Measurements from ENCODE around the gene CHAC1. TPM values are rescaled to one million over a fixed set of nuclear protein-coding genes. Genes with fewer than 3 reads are reported as not detected.
"Not testable (repeated sequence)": the region's sequence is repeated elsewhere in the genome, so short reads cannot be mapped to it uniquely, and the experiment has no call there.

The CHAC1 gene
- total RNA-seq, 1 donor from 2014 or later: 10.4 TPM

DNA sequence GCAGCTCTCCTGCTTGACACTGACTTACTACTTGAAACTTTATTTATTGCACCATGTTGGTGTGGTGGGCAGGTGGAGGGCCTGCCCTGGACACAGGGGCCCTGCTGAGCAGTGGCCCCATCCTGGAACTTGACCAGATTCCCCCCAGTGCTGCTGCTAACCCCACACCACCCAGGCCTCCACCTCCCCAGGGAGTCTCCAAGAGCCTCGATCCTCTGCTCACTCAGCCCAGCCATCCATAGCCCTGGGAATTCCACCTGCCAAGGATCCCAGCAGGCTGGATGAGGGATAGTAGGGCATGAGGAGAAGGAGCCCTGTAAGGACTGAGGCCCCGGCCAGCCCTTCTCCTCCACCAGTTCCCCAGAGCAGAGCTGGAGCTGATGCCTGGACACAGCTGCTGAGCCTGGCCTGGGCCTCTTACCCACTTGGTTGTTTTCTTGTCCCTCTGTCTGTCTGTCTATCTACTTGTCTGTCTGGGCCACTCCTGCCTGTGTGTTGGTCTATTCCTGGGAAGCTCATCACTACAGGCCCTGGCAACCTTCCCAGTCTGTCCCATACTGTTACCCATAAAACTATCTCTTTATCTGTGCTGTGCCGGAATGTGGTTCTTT is 2.8 kb downstream of the CHAC1 start:
- DNase-seq (ENCODE audit: low read depth): no peak

DNA sequence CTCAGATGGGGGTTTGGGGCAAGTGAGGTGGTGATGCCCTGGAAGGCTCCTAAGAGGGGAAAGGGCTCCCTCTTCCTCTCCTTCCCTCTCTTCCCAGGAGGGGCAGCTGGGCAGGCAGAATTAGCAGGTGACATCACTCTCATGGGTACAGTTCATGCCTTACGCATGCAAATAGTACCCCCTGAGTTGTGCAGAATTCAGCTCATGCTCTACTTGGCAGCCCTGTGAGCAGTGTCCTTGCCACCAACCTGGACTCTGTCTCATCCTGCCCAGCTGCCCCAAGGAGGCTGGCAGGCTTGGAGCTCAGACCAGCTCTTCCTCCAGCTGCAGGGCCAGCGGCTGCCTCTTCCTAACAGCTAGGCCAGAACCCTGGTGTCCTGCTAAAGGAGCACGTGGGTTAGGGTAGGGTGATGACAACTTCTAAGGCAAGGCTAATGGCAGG is 3.3 kb downstream of the CHAC1 start:
- peak; percentile 93 for DNase-seq (ENCODE audit: low read depth)

DNA sequence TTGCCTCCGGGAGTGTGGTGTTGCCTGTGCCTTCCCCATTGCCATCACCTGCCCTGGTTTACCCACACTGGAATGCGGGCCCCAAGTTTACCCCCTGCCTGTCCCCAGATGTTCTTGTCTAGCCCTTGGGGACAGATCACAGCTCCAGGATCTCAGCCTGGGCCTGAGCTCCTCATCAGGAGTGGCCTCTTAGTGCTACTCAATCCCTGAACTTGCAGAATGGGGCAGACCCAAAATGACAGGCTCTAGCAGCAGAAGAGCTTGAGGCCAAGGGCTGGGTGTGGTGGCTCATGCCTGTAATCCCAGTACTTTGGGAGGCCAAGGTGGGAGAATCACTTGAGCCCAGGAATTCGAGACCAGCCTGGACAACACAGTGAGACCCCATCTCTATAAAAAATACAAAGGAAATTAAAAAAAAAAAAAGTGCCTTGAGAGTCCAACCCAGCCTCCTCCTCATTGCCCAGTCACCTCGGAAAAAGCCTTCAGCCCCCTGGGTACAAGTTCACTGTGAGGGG is 3.8 kb downstream of the CHAC1 start:
- DNase-seq (ENCODE audit: low read depth): peak; percentile 34

DNA sequence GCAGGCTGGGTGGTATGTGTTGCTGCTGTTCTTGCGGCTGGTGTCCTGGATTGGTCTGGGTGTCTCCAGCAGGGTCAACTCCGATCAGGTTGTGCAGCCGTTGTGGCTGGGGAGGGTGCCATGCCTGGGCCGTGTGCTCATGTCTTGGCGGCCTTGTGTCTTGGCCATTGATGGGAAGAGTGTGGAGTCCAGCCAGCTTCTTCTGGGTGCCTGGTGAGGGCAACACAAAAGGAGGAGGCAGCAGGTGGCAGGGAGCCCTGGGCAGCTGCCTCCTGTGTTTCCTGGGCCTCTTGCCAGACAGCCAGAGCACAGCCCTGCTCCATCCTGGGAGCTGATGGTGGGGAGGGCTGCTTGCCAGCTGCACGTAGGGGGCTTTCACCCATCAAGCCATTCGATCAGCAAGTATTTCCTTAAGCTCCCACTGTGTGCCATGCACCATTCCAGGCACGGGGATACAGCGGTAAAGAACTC is 4.3 kb downstream of the CHAC1 start:
- DNase-seq (ENCODE audit: low read depth): peak; percentile 98

DNA sequence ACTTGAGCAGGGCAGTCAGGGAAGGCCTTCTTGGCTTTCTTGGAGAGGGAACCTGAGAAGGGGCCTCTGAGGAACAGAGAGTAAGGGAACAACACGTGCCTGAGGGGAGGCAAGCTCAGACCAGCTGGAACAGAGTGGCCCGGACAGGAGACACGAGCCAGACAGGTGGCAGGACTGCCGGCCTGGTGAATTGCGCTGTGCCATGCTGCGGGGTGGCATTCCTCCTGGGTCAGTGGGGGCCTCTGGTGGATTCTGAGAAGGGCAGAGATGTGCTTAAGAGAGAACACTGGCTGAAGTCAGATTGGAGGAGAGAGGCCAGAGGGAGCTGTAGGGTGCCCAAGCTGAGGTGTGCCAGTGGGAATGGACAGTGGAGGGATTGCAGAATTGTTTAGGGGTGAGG is 4.9 kb downstream of the CHAC1 start:
- DNase-seq (ENCODE audit: low read depth): peak; percentile 81

DNA sequence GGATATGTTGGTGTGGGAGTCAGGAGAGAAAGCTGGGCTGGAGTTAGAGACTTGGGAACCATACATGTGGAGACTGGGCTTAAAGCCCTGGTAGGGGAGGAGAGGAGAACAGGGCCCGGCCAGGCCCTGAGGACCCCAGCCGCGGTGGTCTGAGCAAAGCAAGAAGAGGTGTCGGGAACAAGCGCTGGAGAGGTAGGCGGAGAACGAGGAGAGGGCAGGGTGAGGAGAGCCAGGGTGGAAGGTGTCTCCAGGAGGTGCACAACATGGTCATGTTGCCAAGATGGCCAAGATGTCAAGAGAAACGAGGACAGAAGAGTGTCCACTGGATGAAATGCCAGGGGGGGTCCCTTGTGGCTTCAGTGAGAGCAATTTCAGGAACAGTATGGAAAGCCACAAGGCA is 5.5 kb downstream of the CHAC1 start:
- DNase-seq (ENCODE audit: low read depth): no peak

DNA sequence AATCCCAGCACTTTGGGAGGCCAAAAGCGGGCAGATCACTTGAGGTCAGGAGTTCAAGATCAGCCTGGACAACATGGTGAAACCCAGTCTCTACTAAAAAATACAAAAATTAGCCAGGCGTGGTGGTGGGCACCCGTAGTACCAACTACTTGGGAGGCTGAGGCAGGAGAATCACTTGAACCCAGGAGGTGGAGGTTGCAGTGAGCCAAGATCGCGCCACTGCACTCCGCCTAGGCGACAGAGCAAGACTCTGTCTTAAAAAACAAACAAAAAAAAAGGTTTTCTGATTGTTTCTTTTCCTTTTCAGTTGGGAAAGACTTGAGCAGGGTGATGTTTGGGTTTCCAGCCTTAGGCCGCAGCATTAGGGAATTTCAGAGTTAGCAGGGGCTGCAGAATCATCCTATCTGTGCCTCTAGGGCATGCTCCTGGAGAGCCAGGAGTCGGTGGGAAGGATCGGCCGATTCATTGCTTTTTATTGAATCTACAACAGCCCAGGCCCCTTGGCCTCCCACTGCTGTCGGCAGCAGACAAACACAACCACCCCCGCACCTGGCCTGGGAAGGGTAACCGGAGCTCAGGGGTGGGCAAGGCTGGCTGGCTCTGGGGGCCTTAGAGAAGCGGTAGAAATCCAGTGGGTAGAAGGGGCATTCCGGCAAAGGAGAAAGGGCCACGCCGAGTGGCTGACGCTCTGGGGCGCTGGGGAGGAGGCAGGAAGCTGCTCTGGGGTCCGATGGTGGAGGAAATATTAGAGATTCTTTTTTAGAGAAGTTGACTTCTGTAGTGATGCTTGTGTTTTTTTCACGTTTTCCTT is 6.3 kb downstream of the CHAC1 start:
- no peak for DNase-seq (ENCODE audit: low read depth)

DNA sequence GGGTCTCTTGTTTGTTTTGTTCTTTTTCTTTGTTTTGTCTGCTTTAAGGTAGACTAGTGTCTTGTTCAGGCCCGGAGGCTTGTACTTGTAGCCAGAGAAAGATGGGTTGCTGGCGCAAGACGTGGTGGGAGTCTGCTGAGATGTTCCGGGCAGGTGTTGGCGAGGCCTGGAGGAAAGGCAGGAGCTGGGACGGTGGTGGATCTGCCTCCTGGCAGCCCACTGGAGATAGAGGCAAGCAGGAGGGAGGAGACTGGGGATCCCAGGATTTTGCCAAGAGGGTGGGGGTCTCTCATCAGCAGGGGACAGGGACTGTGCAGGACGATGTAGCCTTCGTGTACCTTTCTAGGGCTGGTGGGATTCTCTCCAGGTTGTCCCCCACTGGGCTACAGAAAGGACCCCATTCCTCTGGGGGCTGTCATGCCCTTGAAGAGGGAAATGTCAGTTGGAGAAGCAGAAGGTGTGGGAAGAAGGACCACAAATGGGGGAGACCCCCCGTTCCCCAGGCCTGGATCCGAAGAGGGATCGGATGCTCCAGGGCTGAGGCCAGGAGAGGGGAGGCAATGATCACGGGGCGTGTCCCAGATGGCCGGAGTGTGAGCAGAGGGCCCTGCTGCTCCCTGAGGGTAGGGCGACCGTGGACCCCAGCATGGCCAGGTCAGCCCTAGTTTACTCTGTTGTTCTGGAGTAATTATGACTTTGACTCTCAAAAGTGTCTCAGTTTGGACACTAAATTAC is 7.0 kb downstream of the CHAC1 start:
- no peak for DNase-seq (ENCODE audit: low read depth)

DNA sequence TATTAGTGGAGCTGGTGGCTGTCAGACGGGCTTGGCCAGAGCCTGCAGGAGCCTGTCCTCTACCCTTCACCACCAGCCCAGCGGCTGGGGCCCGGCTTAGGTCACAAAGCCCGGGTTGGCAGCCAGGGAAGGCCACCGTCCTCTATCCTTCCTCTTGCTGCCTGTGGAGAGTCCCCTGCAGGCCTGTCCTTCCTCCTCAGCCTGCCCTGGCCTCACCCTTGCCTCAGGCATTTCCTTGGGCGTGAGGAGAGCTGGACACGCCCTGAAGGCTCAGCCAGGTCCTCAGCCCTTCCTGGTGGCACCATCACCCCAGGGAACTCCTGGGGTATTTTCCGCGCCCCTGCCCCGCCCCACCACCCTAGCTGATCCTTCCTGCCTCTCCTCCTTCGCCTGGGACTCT is 7.7 kb downstream of the CHAC1 start:
- no peak for DNase-seq (ENCODE audit: low read depth)

DNA sequence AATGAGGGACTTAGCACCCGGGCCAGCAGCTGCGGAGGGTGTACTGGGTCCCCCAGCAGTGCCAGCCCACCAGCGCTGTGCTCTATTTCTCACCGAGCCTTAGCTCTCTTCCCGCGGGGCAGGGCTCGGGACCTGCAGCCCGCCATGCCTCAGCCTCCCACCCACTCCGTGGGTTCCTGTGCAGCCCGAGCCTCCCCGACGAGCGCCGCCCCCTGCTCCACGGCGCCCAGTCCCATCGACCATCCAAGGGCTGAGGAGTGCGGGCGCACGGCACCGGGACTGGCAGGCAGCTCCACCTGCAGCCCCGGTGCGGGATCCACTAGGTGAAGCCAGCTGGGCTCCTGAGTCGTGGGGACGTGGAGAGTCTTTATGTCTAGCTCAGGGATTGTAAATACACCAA is 8.5 kb downstream of the CHAC1 start:
- DNase-seq (ENCODE audit: low read depth): not testable (repeated sequence)

DNA sequence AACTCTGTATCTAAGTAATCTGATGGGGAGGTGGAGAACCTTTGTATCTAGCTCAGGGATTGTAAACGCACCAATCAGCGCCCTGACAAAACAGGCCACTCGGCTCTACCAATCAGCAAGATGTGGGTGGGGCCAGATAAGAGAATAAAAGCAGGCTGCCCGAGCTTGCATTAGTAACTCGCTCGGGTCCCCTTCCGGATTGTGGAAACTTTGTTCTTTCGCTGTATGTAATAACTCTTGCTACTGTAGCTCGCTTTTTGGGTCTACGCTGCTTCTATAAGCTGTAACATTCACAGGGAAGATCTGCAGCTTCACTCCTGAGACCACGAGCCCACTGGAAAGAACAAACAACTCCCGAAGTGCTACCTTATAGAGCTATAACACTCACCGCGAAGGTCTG is 9.0 kb downstream of the CHAC1 start:
- DNase-seq (ENCODE audit: low read depth): not testable (repeated sequence)

DNA sequence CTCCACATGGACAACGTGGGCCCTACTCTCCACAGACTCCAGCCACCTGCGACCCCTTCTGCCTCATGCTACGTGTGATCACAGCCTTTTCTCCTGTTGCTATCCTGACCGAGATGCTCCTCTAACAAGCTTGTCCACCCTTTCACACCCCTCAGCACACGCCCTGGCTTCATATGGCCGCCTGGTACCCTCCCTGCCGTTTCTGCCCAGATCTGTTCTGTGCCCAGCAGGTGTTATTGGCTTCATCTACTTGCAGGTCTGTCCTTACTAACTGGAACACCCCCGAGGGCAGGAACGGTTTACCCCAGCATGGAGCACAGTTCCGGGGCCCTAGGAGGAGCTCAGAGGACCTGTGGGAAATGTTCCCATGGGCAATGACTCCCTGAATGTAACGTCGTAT is 9.9 kb downstream of the CHAC1 start:
- DNase-seq (ENCODE audit: low read depth): no peak

DNA sequence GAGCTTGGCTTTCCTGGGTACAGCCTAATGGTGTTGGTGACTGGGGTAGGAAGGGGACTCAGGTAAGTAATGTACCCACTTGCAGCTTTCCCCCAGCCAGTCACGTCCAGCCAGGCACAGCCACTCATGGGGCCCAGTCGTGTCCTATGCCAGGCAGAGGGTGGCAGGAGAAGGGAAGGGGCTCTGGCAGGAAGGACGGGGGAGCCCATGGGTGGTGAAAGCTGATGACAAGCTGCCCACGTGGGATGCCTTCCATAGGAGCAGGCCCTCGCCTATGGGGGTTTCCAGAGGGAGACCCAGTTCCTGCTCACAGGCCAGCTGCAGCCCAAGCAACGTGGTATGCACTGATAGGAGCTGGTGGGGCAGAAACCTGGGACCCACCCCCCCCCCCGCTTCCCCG is 10.7 kb downstream of the CHAC1 start:
- DNase-seq (ENCODE audit: low read depth): no peak

DNA sequence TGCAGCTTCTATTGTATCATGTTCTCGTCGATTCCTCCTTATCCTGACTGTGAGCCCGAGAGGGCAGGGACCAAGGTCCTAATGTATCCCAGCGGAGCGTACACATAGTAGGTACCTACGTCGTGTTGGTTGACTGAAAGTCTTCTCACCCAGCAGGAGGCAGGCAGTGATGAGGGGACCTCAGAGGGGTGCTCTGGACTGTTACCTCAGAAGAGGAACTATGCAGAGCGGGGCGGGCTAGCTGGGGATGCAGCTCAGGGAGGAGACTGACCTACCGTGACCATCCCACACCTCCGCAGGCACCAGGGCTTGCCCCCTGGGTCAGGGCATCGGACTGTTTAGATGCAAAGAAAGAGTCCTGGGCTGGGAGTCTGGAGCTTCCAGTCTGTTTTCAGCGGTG is 11.4 kb downstream of the CHAC1 start:
- no peak for DNase-seq (ENCODE audit: low read depth)

DNA sequence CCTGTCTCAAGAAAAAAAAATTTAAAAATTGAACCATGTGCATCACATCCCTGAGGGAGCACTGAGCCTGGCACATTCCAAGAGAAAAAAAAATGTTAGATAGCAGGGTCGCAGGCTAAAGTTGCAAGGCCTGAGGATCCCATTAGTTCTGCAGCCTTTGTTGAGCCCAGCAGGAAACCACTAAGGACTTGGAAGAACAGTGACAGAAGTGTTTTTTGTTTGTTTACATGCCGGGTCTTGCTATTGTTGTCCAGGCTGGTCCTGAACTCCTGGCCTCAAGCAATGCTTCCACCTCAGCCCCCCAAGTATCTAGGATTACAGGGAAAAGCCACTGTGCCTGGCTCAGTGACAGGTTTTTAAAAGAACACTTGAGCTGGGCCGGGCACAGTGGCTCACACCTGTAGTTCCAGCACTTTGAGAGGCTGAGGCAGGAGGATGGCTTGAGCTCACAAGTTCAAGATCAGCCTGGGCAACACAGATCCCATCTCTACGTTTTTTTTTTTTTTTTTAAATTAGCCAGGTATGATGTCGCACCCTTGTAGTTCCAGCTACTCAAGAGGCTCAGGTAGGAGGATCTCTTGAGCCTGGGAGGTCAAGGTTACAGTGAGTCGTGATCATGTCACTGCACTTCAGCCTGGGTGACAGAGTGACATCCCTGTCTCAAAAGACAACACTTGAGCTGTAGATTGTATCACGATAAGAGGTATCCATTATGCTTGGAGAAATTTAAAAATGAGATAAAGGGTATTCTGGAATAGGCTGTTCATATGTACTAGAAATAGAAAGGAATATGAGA is 15.2 kb downstream of the CHAC1 start:
- DNase-seq (ENCODE audit: low read depth): no peak

DNA sequence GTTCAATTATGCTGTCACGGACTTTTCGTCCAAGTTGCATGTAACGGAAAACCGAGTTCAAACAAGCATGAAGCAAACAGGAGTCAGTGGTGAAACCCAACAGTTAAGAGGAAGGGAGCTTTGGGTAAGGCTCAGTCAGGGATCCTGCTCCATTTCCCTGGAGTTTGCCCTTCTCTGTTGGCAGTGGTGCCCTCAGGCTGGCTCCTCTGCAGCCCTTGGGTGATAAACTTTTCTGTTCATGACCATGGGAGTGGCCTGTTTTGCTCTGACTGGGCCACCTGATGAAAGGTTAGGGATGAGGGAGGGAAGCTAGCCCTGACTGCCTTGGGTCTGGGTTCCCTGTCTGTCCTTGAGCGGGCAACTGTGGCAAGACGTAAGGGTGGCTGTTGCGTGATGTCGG is 16.1 kb downstream of the CHAC1 start:
- DNase-seq (ENCODE audit: low read depth): no peak

DNA sequence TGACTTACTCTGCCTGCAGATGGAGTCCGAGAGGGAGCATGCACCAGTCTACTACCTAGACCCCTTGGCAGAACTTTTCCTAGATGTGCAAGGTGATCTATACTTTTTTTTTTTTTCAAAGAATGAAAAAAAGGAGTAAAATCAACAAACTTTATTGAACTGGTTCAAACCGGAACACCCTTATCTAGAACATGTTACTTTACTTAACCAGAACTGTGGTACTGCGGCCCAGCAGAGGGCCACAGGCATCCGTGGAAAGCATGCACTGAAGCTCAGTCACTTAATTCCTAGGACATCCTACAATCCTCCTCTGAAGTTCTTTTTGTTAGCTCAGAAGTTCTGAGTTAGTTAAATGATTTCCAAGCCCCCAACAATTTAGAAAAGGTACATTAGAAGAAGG is 21.6 kb downstream of the CHAC1 start:
- DNase-seq (ENCODE audit: low read depth): no peak

DNA sequence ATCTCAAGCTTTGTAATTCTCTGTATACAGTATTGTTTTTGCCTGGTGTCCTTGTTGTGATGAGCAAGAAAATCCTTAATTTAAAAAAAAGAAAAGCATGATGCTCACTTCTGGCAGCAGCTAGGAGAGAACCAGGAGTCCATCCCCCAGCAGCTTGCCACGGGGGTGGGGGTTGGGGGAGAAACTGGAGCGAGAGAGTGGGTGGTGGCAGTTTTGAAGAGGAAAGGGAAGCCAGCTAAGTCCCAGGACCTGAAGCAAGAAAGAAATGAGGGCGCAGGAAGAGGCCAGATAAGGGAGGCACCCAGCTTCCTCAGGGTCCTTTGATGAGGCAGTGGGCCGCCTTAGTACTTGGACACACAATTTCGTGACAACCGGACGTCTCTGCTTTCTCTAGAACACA is 23.5 kb downstream of the CHAC1 start:
- DNase-seq (ENCODE audit: low read depth): no peak

DNA sequence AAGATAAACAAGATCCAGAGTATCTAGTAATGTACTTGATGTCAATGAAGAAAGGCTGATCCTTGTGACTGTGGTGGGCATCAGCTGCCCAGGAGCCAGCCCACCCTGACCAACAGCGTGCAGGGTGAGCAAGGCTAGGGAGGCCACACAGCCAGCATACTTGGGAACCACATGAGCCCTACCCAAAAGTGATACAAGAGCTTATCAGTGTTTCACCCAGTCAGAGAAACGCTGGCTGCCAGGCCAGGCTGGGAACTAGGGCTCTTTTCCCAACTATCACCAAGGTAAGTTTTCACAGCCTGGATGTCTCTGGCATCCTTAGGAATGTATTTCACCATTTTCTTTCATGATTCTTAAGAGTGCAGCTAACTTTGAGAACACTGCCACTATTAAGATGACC is 24.9 kb downstream of the CHAC1 start:
- DNase-seq (ENCODE audit: low read depth): no peak

DNA sequence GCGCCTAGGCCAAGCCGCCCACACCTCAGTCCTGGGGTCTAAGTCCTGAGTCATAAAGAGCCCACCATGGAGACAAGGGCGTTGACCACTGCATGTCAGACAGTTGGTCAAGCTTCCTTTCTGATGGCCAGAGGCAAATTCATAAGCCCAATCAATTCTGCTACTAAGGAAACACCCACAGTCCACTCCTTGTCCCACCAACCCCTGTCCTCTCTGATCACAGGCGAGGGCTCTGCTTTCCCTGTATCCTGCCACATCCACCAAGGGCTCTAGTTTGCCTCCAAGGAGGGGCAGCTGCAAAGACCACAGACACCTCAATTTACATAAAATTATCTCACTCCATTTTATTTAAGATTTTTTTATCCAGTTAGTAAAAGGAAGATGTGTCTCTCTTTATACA is 25.3 kb downstream of the CHAC1 start:
- DNase-seq (ENCODE audit: low read depth): no peak

DNA sequence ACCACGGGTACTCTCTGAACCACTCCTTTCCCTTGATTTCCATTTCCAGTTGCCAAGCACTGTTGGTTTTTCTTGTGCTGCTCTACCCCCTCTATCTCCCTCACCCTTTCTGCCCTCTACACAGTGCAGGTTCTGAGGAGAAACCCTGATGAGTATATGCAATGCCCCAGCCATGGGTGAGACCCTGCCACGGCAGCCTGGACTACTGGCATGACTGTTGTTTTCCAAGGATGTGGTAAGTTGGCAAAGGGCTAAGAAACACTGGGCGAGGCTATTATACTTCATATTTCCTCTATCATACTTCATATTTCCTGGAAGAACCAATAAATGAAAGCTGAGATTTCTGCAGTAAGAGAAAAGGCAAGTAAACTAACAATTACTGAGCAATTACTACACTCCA is 27.9 kb downstream of the CHAC1 start:
- DNase-seq (ENCODE audit: low read depth): no peak

Data from myocyte (in vitro differentiated cells).